ENCODE results near the gene HSD17B1. TPM values are rescaled to one million over a fixed set of nuclear protein-coding genes. Genes with fewer than 3 reads are reported as not detected.

HSD17B1 gene
- total and polyA plus RNA-seq, 2 of the 13 experiments (the other 11 are each of a cell fraction or from before 2014, with no cell fraction given), result 0.54 to 0.93 TPM

- TF ChIP-seq ATF4 (CRISPR knock-in tag; IDR thresholded peaks at IDR 0.05) (0 out of 4 replicates have a peak, but pooled peaks of 1 of the 2 experiments have one; percentile 43), ZNF142 (CRISPR knock-in tag; IDR thresholded peaks at IDR 0.05) (0 out of 2 replicates have a peak, but pooled peaks have one; percentile 67), ZNF124 (CRISPR knock-in tag; IDR thresholded peaks at IDR 0.05) (peak; percentile 70; the same call in 1 of the 2 replicates), CHD4 (IDR thresholded peaks at IDR 0.05; ENCODE audit: borderline replicate concordance, low read length) (peak; percentile 22; the same call in 1 of the 2 replicates), TSC22D2 (CRISPR knock-in tag; IDR thresholded peaks at IDR 0.05; ENCODE audit: borderline replicate concordance) (0 out of 2 replicates have a peak, but pooled peaks have one; percentile 6), ZNF816 (CRISPR knock-in tag; IDR thresholded peaks at IDR 0.05; ENCODE audit: borderline replicate concordance) (0 out of 2 replicates have a peak, but pooled peaks have one; percentile 70), NR2F1 (CRISPR knock-in tag; IDR thresholded peaks at IDR 0.05) (peak in 1 of 2 experiments; percentile 22; a peak in 1 of 4 replicates), RFXANK (CRISPR knock-in tag; IDR thresholded peaks at IDR 0.05) (0 out of 2 replicates have a peak, but pooled peaks have one; percentile 55), KLF11 (CRISPR knock-in tag; IDR thresholded peaks at IDR 0.05) (peak; percentile 47; the same call in 1 of the 2 replicates), KMT2A (CRISPR knock-in tag; IDR thresholded peaks at IDR 0.05) (0 out of 2 replicates have a peak, but pooled peaks have one; percentile 54), TGIF2 (CRISPR knock-in tag; IDR thresholded peaks at IDR 0.05) (peak; percentile 37; the same call in 1 of the 2 replicates), EEA1 (CRISPR knock-in tag; IDR thresholded peaks at IDR 0.05; ENCODE audit: borderline replicate concordance) (0 out of 2 replicates have a peak, but pooled peaks have one; percentile 60), ZKSCAN8 (CRISPR knock-in tag; IDR thresholded peaks at IDR 0.05; ENCODE audit: borderline replicate concordance) (peak; percentile 74; the same call in 1 of the 2 replicates), PAXIP1 (CRISPR knock-in tag; conservative IDR thresholded peaks at IDR 0.05) (peak; percentile 29; the same call in 1 of the 2 replicates), BRCA1 (CRISPR knock-in tag; IDR thresholded peaks at IDR 0.05) (no peak; the same call in 1 of the 2 replicates)
- TF ChIP-seq, protein P1, sequence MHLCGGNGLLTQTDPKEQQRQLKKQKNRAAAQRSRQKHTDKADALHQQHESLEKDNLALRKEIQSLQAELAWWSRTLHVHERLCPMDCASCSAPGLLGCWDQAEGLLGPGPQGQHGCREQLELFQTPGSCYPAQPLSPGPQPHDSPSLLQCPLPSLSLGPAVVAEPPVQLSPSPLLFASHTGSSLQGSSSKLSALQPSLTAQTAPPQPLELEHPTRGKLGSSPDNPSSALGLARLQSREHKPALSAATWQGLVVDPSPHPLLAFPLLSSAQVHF (CRISPR knock-in tag; IDR thresholded peaks at IDR 0.05), result 0 out of 2 replicates have a peak, but pooled peaks have one; percentile 0
Observed at GRCh38 chr17:42535155-42536047, 17.3 kb upstream of the HSD17B1 start (continued).
